GM12874 (cell line): ENCODE data around the gene TSSK3.

ENCODE experiments used
- TF ChIP-seq, protein P1 (sequence below): IDR thresholded peaks from 2 replicates; pipeline ENCODE4 v1.5.1; 2011; ENCODE audit warnings: low read depth, mild to moderate bottlenecking, control low read depth, low read length, moderate library complexity; ENCODE audit not compliant: insufficient read depth

TSSK3 gene

DNA sequence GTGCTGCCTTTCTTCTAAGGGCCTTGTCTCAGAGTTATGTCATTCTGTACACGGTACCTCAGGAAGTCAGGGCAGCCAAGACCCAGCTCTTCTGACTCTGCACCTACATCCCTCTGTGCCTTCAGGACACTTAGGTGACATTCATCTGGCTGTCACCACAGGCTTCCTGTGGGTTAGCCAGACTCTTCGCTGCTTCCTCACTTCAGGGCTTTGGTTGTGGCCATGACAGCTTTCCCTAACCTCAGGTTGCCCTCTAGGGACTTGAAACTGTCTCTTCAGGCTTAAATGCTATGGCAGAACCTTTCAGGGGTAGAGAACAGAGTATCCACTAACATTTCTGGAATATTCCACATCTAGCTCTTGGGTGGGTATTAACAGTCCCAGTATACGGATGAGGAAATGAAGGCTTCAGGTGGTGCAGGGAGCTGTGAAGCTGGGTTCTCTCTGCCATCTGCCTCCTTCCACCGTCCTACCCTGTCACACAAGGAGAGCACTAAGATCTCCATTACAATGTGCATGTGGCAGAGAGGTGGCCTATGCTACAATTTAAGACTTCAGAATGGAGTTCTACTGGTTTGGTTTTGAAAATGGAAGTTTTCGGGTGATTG, 9.9 kb downstream of the TSSK3 start:
- TF ChIP-seq, protein P1, sequence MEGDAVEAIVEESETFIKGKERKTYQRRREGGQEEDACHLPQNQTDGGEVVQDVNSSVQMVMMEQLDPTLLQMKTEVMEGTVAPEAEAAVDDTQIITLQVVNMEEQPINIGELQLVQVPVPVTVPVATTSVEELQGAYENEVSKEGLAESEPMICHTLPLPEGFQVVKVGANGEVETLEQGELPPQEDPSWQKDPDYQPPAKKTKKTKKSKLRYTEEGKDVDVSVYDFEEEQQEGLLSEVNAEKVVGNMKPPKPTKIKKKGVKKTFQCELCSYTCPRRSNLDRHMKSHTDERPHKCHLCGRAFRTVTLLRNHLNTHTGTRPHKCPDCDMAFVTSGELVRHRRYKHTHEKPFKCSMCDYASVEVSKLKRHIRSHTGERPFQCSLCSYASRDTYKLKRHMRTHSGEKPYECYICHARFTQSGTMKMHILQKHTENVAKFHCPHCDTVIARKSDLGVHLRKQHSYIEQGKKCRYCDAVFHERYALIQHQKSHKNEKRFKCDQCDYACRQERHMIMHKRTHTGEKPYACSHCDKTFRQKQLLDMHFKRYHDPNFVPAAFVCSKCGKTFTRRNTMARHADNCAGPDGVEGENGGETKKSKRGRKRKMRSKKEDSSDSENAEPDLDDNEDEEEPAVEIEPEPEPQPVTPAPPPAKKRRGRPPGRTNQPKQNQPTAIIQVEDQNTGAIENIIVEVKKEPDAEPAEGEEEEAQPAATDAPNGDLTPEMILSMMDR, result peak; percentile 24; the same call in 1 of the 2 replicates

DNA sequence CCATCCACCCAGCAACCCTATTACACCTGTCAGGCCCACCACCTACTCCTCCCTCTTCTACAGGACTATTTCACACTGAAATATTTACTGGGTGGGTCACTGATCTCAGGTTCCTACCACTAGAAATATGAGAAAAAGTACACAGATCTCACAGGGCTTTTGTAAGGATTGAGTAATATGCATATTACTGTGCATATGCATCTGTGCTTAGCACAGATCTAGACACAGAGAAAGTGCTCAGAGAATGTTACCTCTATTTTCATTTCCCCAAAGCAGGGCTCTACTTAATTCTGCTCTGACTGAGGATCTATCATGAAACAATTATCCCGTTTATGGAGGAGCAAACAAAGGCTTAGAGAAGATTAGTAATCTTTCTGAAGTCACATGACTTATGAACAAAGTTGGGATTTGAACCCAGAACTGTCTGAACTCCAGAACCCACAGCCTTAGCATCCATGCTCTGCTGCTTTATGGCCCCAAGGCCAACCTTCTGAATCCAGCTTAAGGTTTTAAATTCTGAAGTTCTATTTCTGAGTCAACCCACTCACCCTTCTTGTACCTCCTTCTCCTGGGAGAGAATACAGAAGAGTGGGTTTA, 11.8 kb downstream of the TSSK3 start:
- TF ChIP-seq, protein P1, result no peak

DNA sequence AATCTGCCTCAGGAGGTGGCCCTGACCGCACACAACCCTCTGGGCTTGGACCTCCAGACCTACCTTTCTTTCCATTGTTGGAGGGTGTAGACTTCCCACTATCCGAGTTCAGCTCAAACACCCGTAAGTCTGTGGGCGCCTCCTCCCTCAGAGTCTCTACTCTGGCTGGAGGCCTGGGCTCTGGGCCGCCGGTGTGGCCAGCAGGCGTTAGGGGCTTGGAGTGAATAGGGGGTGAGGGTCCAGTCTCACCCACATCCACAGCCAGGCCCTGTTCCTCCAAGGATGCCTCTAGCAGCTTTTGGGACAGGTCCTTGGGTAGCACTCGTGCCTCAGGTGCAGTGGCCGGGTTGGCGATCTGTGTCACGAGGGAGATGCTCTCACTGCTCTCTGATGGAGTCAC, 13.9 kb downstream of the TSSK3 start:
- TF ChIP-seq, protein P1, result no peak

DNA sequence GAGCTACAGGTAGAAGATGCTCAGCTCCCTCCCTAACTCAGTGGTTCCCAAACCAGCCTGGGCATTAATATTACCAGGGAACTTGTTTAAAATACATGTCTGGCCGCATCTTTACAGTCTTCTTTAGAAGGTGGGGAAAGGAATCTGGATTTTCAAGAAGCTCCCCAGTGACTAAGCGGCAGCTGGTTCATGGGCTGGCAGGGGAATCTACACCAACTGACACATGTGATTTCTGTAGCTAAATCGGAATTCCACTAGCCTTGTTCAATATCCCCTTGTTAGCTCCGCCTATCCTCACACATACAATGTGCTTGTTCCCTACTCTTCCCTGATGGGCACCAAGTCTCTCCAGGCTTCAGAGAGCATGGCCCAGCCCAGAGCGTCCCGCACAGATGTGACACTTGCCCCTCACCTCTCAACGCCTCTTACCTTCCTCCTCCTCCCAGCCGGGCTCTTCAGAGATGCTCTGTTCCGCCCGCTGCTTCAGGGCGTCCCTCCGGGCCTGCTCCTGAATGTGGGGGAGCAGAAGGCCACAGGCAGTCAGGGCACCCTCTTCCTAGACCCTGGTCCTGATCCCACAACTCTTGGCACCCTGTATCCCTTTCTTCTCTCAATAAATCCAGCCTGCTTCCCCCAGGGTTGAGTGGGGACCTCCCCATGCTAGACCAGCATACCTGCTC, 15.3 kb downstream of the TSSK3 start:
- TF ChIP-seq, protein P1, result no peak

DNA sequence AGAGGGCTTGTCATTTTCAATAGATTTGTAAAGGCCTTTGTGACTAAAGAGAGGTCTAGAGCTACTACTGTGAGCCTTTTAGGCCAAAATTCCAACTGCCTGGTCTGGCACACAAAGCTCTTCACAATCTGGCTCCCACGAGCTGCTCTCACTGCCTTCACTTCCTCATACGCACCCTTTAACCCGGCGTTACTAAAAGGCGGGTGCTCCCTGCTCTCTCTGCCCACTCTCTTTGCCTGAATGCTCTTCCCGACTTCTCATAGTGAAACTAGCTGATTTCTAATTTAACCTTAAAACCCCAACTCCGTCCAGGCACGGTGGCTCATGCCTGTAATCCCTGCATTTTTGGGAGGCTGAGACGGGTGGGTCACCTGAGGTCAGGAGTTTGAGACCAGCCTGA, 17.7 kb downstream of the TSSK3 start:
- TF ChIP-seq, protein P1, result no peak

DNA sequence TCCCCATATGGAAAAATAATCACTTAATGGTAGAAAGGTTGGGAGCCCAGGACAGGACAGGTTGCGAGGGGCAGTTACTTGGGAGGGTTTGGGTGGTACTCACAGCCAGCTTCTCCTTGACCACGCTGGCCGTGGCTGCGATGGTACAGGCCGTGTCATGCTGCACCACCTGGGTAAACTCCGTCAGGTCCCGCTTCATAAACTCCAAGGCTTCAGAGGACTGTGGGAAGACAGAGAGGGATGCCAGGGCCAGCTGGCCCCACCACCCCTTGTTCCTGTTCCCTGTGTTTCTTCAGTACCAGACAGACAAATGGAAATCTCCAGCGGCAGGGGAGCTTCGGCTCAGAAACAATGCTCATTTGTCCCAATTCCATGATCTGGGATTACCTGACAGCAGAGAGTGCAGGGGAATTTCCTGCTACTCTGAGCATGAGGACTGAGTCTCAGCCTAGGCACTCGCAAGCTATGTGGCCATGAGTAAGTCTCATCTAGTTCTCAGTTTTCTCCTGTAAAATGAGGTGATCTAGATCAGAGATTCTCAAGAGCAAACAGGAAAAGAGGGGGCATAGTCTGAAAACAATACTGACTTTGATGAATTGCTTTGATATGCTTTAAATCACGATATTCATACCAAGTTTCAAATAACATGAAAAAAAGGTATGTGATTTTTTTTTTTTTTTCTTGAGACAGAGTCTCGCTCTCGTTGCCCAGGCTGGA, 24.5 kb downstream of the TSSK3 start:
- TF ChIP-seq, protein P1, result no peak

DNA sequence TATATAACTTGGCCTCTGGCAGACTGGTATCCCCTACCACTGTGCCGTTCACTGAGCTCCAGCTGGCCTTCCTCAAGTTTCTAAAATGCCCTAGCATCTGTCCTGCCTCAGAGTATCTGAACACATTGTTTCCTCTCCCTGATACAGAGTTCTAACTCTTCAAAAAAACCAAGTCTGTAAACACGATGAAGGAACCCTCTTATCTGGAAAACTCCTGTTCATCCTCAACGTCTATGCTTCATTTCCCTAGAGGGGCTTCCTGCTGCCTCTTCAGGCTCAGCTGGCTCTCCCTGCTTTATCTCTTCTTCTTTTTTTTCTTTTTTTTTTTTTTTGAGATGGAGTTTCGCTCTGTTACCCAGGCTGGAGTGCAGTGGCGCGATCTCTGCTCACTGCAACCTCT, 26.3 kb downstream of the TSSK3 start:
- TF ChIP-seq, protein P1, result no peak
